Activated CD4-positive, alpha-beta T cell treated with anti-CD3 and anti-CD28 coated beads, Interleukin-2, Interleukin-4, amounts not matched to agents 100 ng/mL and 50 ng/mL, durations not matched to agents 16 hours and 8 hours (primary cell): Measurements from ENCODE around the gene CEBPZOS.

Experiments
- DNase-seq: peaks from one replicate; pipeline ENCODE4 v3.0.0-alpha.2; 2020; ENCODE audit warnings: low spot score

The CEBPZOS gene

GRCh38 chr2:37196320-37197195, at the start of gene CEBPZOS:
CEBPZOS (plus strand) TSS chr2:37196496; CDS start chr2:37199705, 3,209 bp downstream.
- peak; percentile 92 for DNase-seq

GRCh38 chr2:37148325-37148724, 48.0 kb upstream of the CEBPZOS start:
- no peak for DNase-seq

- DNase-seq, result peak; percentile 49
Observed at GRCh38 chr2:37149626-37150322, 46.5 kb upstream of the CEBPZOS start.

GRCh38 chr2:37153224-37153623, 43.1 kb upstream of the CEBPZOS start:
- DNase-seq, result no peak

- no peak for DNase-seq
Observed at GRCh38 chr2:37154785-37155184, 41.5 kb upstream of the CEBPZOS start.

GRCh38 chr2:37156071-37156856, 40.0 kb upstream of the CEBPZOS start:
- DNase-seq, result no peak

- peak; percentile 86 for DNase-seq
Observed at GRCh38 chr2:37156857-37157714, 39.2 kb upstream of the CEBPZOS start, which contains the start of gene EIF2AK2. EIF2AK2 (minus strand) TSS chr2:37156980; CDS start chr2:37147806, 9,174 bp downstream.

GRCh38 chr2:37164757-37165156, 31.5 kb upstream of the CEBPZOS start:
- no peak for DNase-seq

GRCh38 chr2:37167636-37168180, 28.6 kb upstream of the CEBPZOS start:
- DNase-seq, result no peak

- peak; percentile 54 for DNase-seq
Observed at GRCh38 chr2:37168217-37168981, 27.9 kb upstream of the CEBPZOS start.

- DNase-seq, result no peak
Observed at GRCh38 chr2:37171624-37171950, 24.7 kb upstream of the CEBPZOS start.

- DNase-seq, result no peak
Observed at GRCh38 chr2:37173741-37174140, 22.6 kb upstream of the CEBPZOS start.

GRCh38 chr2:37180006-37180639, 16.2 kb upstream of the CEBPZOS start:
- no peak for DNase-seq

- DNase-seq, result no peak
Observed at GRCh38 chr2:37180640-37181039, 15.7 kb upstream of the CEBPZOS start.

GRCh38 chr2:37181726-37182684, 14.3 kb upstream of the CEBPZOS start:
- DNase-seq, result no peak

GRCh38 chr2:37188570-37188969, 7.7 kb upstream of the CEBPZOS start, which contains the start of gene SULT6B1:
SULT6B1 (minus strand) TSS chr2:37188670; CDS start chr2:37188640, 30 bp downstream.
- no peak for DNase-seq

GRCh38 chr2:37189452-37190153, 6.7 kb upstream of the CEBPZOS start:
- no peak for DNase-seq

- DNase-seq, result no peak
Observed at GRCh38 chr2:37190290-37190689, 6.0 kb upstream of the CEBPZOS start.
